CD8-positive, alpha-beta memory T cell (primary cell): ENCODE data around the gene ARHGAP26. TPM values are rescaled to one million over a fixed set of nuclear protein-coding genes. Genes with fewer than 3 reads are reported as not detected.

ENCODE experiments used
- CTCF ChIA-PET: fragments of 350-600 bp; sonication (Branson Sonifier 250); formaldehyde crosslinking; loops from one replicate; lab custom pipeline; 2021; ENCODE audit warnings: antibody characterized with exemption; lab: Charles Lee
- POLR2A ChIA-PET: fragments of 350-600 bp; sonication (Branson Sonifier 250); formaldehyde crosslinking; loops from one replicate; lab custom pipeline; 2021; ENCODE audit warnings: antibody characterized with exemption; lab: Charles Lee
- DNase-seq, 5 donors: peaks; one replicate each; pipeline versions ENCODE4 v3.0.0 to v3.0.0-alpha.2; 2020 to 2022; ENCODE audit warnings: mixed read lengths in 1 of 5
- H3K27ac ChIP-seq: one replicate; pipeline ENCODE4 v1.7.0; 2013; ENCODE audit warnings: low read depth, mild to moderate bottlenecking, low read length, moderate library complexity
- H3K27me3 ChIP-seq: 2 replicates; pipeline ENCODE4 v1.7.0; 2013; ENCODE audit warnings: low read length, mild to moderate bottlenecking; ENCODE audit not compliant: insufficient read depth, poor library complexity, severe bottlenecking
- H3K36me3 ChIP-seq: 2 replicates; pipeline ENCODE4 v1.7.0; 2013; ENCODE audit warnings: mild to moderate bottlenecking, low read length, moderate library complexity; ENCODE audit not compliant: insufficient read depth
- H3K4me1 ChIP-seq: 2 replicates; pipeline ENCODE4 v1.7.0; 2013; ENCODE audit warnings: mild to moderate bottlenecking, low read length, moderate library complexity; ENCODE audit not compliant: insufficient read depth
- H3K4me3 ChIP-seq: 2 replicates; pipeline ENCODE4 v1.7.0; 2013; ENCODE audit warnings: mild to moderate bottlenecking, low read length
- H3K9me3 ChIP-seq: 2 replicates; pipeline ENCODE4 v1.7.0; 2013; ENCODE audit warnings: mild to moderate bottlenecking, low read length
- H3K27ac Mint-ChIP-seq, 8 donors: one replicate each; pipeline ENCODE4 v1.8.0; 2020 to 2021; ENCODE audit warnings: mixed read lengths in 8 of 8, mild to moderate bottlenecking in 6 of 8, inconsistent platforms in 3 of 8, moderate library complexity in 3 of 8
- H3K27me3 Mint-ChIP-seq, 2 donors: one replicate each; pipeline ENCODE4 v1.8.0; 2020 to 2021; ENCODE audit warnings: mixed read lengths in 2 of 2, mild to moderate bottlenecking in 1 of 2, moderate library complexity in 1 of 2
- H3K36me3 Mint-ChIP-seq, 3 donors: one replicate each; pipeline ENCODE4 v1.8.0; 2020 to 2021; ENCODE audit warnings: mixed read lengths in 3 of 3, inconsistent platforms in 1 of 3, mild to moderate bottlenecking in 1 of 3
- H3K4me1 Mint-ChIP-seq, 3 donors: one replicate each; pipeline ENCODE4 v1.8.0; 2020 to 2021; ENCODE audit warnings: mixed read lengths in 3 of 3, inconsistent platforms in 1 of 3, mild to moderate bottlenecking in 1 of 3
- H3K4me3 Mint-ChIP-seq, 7 donors: one replicate each; pipeline ENCODE4 v1.8.0; 2020 to 2021; ENCODE audit warnings: mixed read lengths in 7 of 7, mild to moderate bottlenecking in 6 of 7, moderate library complexity in 4 of 7, inconsistent platforms in 2 of 7
- H3K9me3 Mint-ChIP-seq, 5 donors: one replicate each; pipeline ENCODE4 v1.8.0; 2020 to 2022; ENCODE audit warnings: mixed read lengths in 5 of 5, mild to moderate bottlenecking in 3 of 5, moderate library complexity in 2 of 5, inconsistent platforms in 1 of 5
- polyA plus RNA-seq: library from polyadenylated mRNA; unstranded; fragments of 300-500 nt; fragmentation: Illumina TruSeq; gene quantifications from one replicate; pipeline ENCODE4 v1.2.3, GENCODE V29; 2021
- total RNA-seq, 2 experiments: library from RNA; stranded (reverse); gene quantifications; one replicate each; pipeline ENCODE4 v1.2.3, GENCODE V29; 2021

ARHGAP26 gene
- total and polyA plus RNA-seq, 3 experiments from 2014 or later = 16.7 to 37.1 (median 19.7) TPM

- Histone ChIP-seq H3K9me3 (no peaks in the 10 kb centered on the region), H3K27ac (no peak overlapping the region), H3K4me3 (no peak overlapping the region), H3K36me3 (no peaks in the 10 kb centered on the region), H3K27me3 (no peaks in the 10 kb centered on the region), H3K4me1 (peaks cover 11% of the 10 kb centered on the region)
- no peak overlapping the region for H3K4me3 Mint-ChIP-seq
- H3K27me3 Mint-ChIP-seq = no peaks in the 10 kb centered on the region
- H3K36me3 Mint-ChIP-seq = peaks cover 10 to 25% (median 15%) of the 10 kb centered on the region in 3 donors
- ChIA-PET POLR2A (no interaction called here), CTCF (interaction anchor here (1.9 kb wide), 1 partner anchor 36 kb away, joined by 4 read pairs; no protein-coding TSS in a partner anchor)
- H3K4me1 Mint-ChIP-seq = peaks cover 53 to 67% (median 55%) of the 10 kb centered on the region in 3 donors
- no peak for DNase-seq
- peak overlapping the region in 4 of 8 donors; percentile 10 to 83 (median 48) for H3K27ac Mint-ChIP-seq
- H3K9me3 Mint-ChIP-seq = peaks cover 0 to 2% (median 0%) of the 10 kb centered on the region in 5 donors
Observed at GRCh38 chr5:142966121-142966420, 195.9 kb downstream of the ARHGAP26 start.

GRCh38 chr5:142969186-142969585, 199.0 kb downstream of the ARHGAP26 start:
- H3K4me1 ChIP-seq = peaks cover 33% of the 10 kb centered on the region
- H3K36me3 ChIP-seq = no peaks in the 10 kb centered on the region
- POLR2A ChIA-PET = interaction anchor here (2.6 kb wide), 1 partner anchor 33 kb away, joined by 7 read pairs; no protein-coding TSS in a partner anchor

GRCh38 chr5:142969624-142970439, 199.7 kb downstream of the ARHGAP26 start:
- Mint-ChIP-seq H3K36me3 (peaks cover 4 to 10% (median 5%) of the 10 kb centered on the region in 3 donors), H3K27ac (peak overlapping the region; percentile 76 to 93 (median 87)), H3K9me3 (no peaks in the 10 kb centered on the region), H3K27me3 (no peaks in the 10 kb centered on the region), H3K4me3 (peak overlapping the region in 3 of 7 donors; percentile 5 to 23 (median 13)), H3K4me1 (peaks cover 70 to 74% (median 70%) of the 10 kb centered on the region in 3 donors)
- no peak overlapping the region for H3K4me3 ChIP-seq
- no peaks in the 10 kb centered on the region for H3K36me3 ChIP-seq
- no peaks in the 10 kb centered on the region for H3K9me3 ChIP-seq
- no peak overlapping the region for H3K27ac ChIP-seq
- no peak for DNase-seq
- H3K27me3 ChIP-seq = no peaks in the 10 kb centered on the region
- H3K4me1 ChIP-seq = peaks cover 39% of the 10 kb centered on the region
- ChIA-PET CTCF (no interaction called here), POLR2A (interaction anchor here (2.6 kb wide), 1 partner anchor 32 kb away, joined by 7 read pairs; no protein-coding TSS in a partner anchor)

More at GRCh38 chr5:142969186-142969585, 199.0 kb downstream of the ARHGAP26 start:
- Mint-ChIP-seq H3K36me3 (peaks cover 0 to 12% (median 6%) of the 10 kb centered on the region in 3 donors), H3K9me3 (no peaks in the 10 kb centered on the region), H3K4me3 (peak overlapping the region in 2 of 7 donors; percentile 1 to 17), H3K4me1 (peaks cover 70 to 74% (median 70%) of the 10 kb centered on the region in 3 donors), H3K27me3 (no peaks in the 10 kb centered on the region), H3K27ac (peak overlapping the region; percentile 8 to 93 (median 87))
- H3K4me3 ChIP-seq = no peak overlapping the region
- CTCF ChIA-PET = no interaction called here
- no peaks in the 10 kb centered on the region for H3K27me3 ChIP-seq
- DNase-seq = no peak
- H3K27ac ChIP-seq = no peak overlapping the region
- no peaks in the 10 kb centered on the region for H3K9me3 ChIP-seq

GRCh38 chr5:142970440-142971030, 200.4 kb downstream of the ARHGAP26 start:
- Mint-ChIP-seq H3K27ac (peak overlapping the region; percentile 29 to 97 (median 88)), H3K36me3 (peaks cover 5 to 10% (median 6%) of the 10 kb centered on the region in 3 donors), H3K27me3 (no peaks in the 10 kb centered on the region), H3K4me1 (peaks cover 72 to 77% (median 73%) of the 10 kb centered on the region in 3 donors), H3K4me3 (peak overlapping the region in 3 of 7 donors; percentile 13 to 48 (median 23)), H3K9me3 (no peaks in the 10 kb centered on the region)
- DNase-seq = no peak
- Histone ChIP-seq H3K27ac (no peak overlapping the region), H3K9me3 (no peaks in the 10 kb centered on the region), H3K4me3 (no peak overlapping the region), H3K36me3 (no peaks in the 10 kb centered on the region), H3K4me1 (peaks cover 44% of the 10 kb centered on the region), H3K27me3 (no peaks in the 10 kb centered on the region)
- CTCF ChIA-PET = no interaction called here
- POLR2A ChIA-PET = no interaction called here

DNA sequence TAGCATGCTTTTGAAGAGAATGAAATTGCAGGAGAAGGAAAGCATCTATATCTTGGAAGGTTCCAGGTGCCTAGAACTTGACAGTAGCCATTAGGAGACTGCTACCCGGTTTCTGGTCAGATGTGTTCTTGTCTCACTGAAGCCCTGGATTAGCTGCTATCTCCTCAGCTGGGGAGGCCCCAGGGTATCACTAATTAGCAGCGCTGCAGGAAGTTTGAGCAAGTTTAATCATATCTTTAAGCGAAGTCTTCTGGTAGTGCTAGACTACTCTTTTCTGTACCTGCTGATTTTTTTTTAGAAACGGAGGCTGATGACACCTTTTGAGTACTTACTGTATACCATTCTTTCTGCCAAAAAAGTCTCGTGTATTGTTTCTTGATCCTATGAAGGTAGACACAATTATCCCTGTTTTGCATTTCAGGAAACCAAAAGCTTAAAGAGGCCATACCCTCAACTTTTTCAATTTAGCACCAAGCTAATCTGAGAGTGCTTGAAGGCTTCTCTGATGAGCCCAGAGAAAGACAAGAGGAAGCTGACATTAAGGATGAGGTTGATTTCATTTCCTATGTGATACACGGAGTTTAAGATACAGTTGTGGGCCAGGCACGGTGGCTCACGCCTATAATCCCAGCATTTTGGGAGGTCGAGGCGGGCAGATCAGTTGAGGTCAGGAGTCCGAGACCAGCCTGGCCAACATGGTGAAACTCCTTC, 201.3 kb downstream of the ARHGAP26 start:
- ChIA-PET CTCF (interaction anchor here (1.3 to 1.5 kb wide), 2 partner anchors 19 to 37 kb away, joined by 3 read pairs; no protein-coding TSS in a partner anchor), POLR2A (no interaction called here)
- H3K36me3 Mint-ChIP-seq = peaks cover 5 to 9% (median 6%) of the 10 kb centered on the region in 3 donors
- Histone ChIP-seq H3K36me3 (no peaks in the 10 kb centered on the region), H3K27me3 (no peaks in the 10 kb centered on the region), H3K9me3 (no peaks in the 10 kb centered on the region), H3K4me1 (peaks cover 53% of the 10 kb centered on the region), H3K27ac (peak overlapping the region; percentile 3), H3K4me3 (no peak overlapping the region)
- no peaks in the 10 kb centered on the region for H3K27me3 Mint-ChIP-seq
- DNase-seq = no peak
- H3K27ac Mint-ChIP-seq = peak overlapping the region; percentile 59 to 97 (median 88)
- H3K9me3 Mint-ChIP-seq = no peaks in the 10 kb centered on the region
- peaks cover 79 to 82% (median 80%) of the 10 kb centered on the region in 3 donors for H3K4me1 Mint-ChIP-seq
- peak overlapping the region; percentile 15 to 72 (median 57) for H3K4me3 Mint-ChIP-seq

GRCh38 chr5:142972064-142972570, 201.9 kb downstream of the ARHGAP26 start:
- Mint-ChIP-seq H3K4me3 (peak overlapping the region in 6 of 7 donors; percentile 7 to 72 (median 58)), H3K36me3 (peaks cover 5 to 9% (median 6%) of the 10 kb centered on the region in 3 donors), H3K9me3 (no peaks in the 10 kb centered on the region), H3K27me3 (no peaks in the 10 kb centered on the region), H3K27ac (peak overlapping the region; percentile 62 to 97 (median 88)), H3K4me1 (peaks cover 81 to 87% (median 85%) of the 10 kb centered on the region in 3 donors)
- DNase-seq = no peak
- H3K36me3 ChIP-seq = no peaks in the 10 kb centered on the region
- H3K27ac ChIP-seq = no peak overlapping the region
- ChIA-PET CTCF (interaction anchor here (1.3 to 1.5 kb wide), 2 partner anchors 19 to 37 kb away, joined by 3 read pairs; no protein-coding TSS in a partner anchor), POLR2A (no interaction called here)
- H3K4me3 ChIP-seq = no peak overlapping the region
- peaks cover 59% of the 10 kb centered on the region for H3K4me1 ChIP-seq
- H3K9me3 ChIP-seq = no peaks in the 10 kb centered on the region
- H3K27me3 ChIP-seq = no peaks in the 10 kb centered on the region

- H3K9me3 Mint-ChIP-seq = no peaks in the 10 kb centered on the region
- H3K27me3 Mint-ChIP-seq = no peaks in the 10 kb centered on the region
- H3K4me1 Mint-ChIP-seq = peaks cover 97 to 99% (median 98%) of the 10 kb centered on the region in 3 donors
- ChIA-PET CTCF (interaction anchor here (2.3 kb wide), 1 partner anchor 35 kb away, joined by 7 read pairs; no protein-coding TSS in a partner anchor), POLR2A (interaction anchor here (0.6 kb wide), 1 partner anchor 613 kb away, joined by 14 read pairs; no protein-coding TSS in a partner anchor)
- peaks cover 5 to 12% (median 6%) of the 10 kb centered on the region in 3 donors for H3K36me3 Mint-ChIP-seq
- Histone ChIP-seq H3K4me3 (no peak overlapping the region), H3K27me3 (no peaks in the 10 kb centered on the region), H3K36me3 (no peaks in the 10 kb centered on the region), H3K9me3 (no peaks in the 10 kb centered on the region), H3K27ac (no peak overlapping the region), H3K4me1 (peaks cover 77% of the 10 kb centered on the region)
- peak overlapping the region in 6 of 7 donors; percentile 6 to 70 (median 56) for H3K4me3 Mint-ChIP-seq
- DNase-seq = no peak
- peak overlapping the region; percentile 27 to 98 (median 94) for H3K27ac Mint-ChIP-seq
Observed at GRCh38 chr5:142973932-142974331, 203.8 kb downstream of the ARHGAP26 start.
